NCI-H2029 (cell line): Measurements from ENCODE around the gene TIE1.

Experiments used
- DNase-seq: peaks from one replicate; lab custom pipeline; 2025; lab: John Stamatoyannopoulos, UW

Gene TIE1

GRCh38 chr1:43300378-43301094 lies at the start of gene TIE1:
TIE1 (plus strand) TSS chr1:43300982; CDS start chr1:43301072, 90 bp downstream.
- DNase-seq = no peak

- DNase-seq = no peak
Observed at GRCh38 chr1:43251024-43251423, 49.8 kb upstream of the TIE1 start.

- DNase-seq = no peak
Observed at GRCh38 chr1:43252225-43252624, 48.6 kb upstream of the TIE1 start.

- DNase-seq = no peak
Observed at GRCh38 chr1:43253173-43253572, 47.6 kb upstream of the TIE1 start.

GRCh38 chr1:43253876-43254275 lies 46.9 kb upstream of the TIE1 start:
- no peak for DNase-seq

GRCh38 chr1:43255438-43256210 lies 45.2 kb upstream of the TIE1 start:
- no peak for DNase-seq

GRCh38 chr1:43256675-43257570 lies 43.9 kb upstream of the TIE1 start:
- DNase-seq = no peak

- DNase-seq = no peak
Observed at GRCh38 chr1:43258370-43258769, 42.4 kb upstream of the TIE1 start.

- DNase-seq = no peak
Observed at GRCh38 chr1:43265431-43265830, 35.4 kb upstream of the TIE1 start.

GRCh38 chr1:43266881-43267280 lies 33.9 kb upstream of the TIE1 start:
- DNase-seq = no peak

- no peak for DNase-seq
Observed at GRCh38 chr1:43267291-43267805, 33.4 kb upstream of the TIE1 start.

GRCh38 chr1:43267818-43268425 lies 32.9 kb upstream of the TIE1 start:
- no peak for DNase-seq

GRCh38 chr1:43269627-43270375 lies 31.0 kb upstream of the TIE1 start, which contains the start of gene TMEM125:
TMEM125 (plus strand) TSS chr1:43269983; CDS start chr1:43272723, 2,740 bp downstream.
- peak; percentile 92 for DNase-seq

GRCh38 chr1:43270421-43271095 lies 30.2 kb upstream of the TIE1 start:
- peak; percentile 88 for DNase-seq

GRCh38 chr1:43271186-43272118 lies 29.3 kb upstream of the TIE1 start:
- no peak for DNase-seq

GRCh38 chr1:43272161-43272560 lies 28.6 kb upstream of the TIE1 start:
- DNase-seq = no peak

GRCh38 chr1:43272576-43273571 lies 27.9 kb upstream of the TIE1 start:
- no peak for DNase-seq

GRCh38 chr1:43273708-43274107 lies 27.1 kb upstream of the TIE1 start:
- DNase-seq = no peak
